HL-60 (cell line): ENCODE data around the gene SPATA13.
A peak's percentile ranks its signal among the peaks of the same experiment; 100 is the strongest.

Source experiments
- DNase-seq, 2 experiments: peaks; one replicate each; pipeline ENCODE4 v3.0.0-alpha.2; 2010 to 2020; ENCODE audit warnings: low read depth in 1 of 2, low spot score in 1 of 2
- H3K27ac ChIP-seq: fragments of 250-450 bp; sonication (Bioruptor Pico); replicated peaks from 2 replicates; pipeline ENCODE4 v1.5.1; 2020; ENCODE audit warnings: mild to moderate bottlenecking, moderate library complexity
- H3K27me3 ChIP-seq: fragments of 250-450 bp; sonication (Bioruptor Pico); 2 replicates; pipeline ENCODE4 v1.5.1; 2021; ENCODE audit warnings: mild to moderate bottlenecking, moderate library complexity; ENCODE audit not compliant: insufficient read depth, poor library complexity, severe bottlenecking
- H3K4me3 ChIP-seq: replicated peaks from 2 replicates; pipeline ENCODE4 v1.5.1; 2011; ENCODE audit warnings: mild to moderate bottlenecking, control low read depth, low read length; ENCODE audit not compliant: insufficient read depth
- GABPA ChIP-seq: IDR thresholded peaks from 2 replicates; pipeline ENCODE4 v1.6.1; 2012; ENCODE audit warnings: low read depth
- POLR2AphosphoS5 ChIP-seq: IDR thresholded peaks from 2 replicates; pipeline ENCODE4 v1.6.1; 2012; ENCODE audit warnings: low read depth
- SPI1 ChIP-seq: IDR thresholded peaks from 2 replicates; pipeline ENCODE4 v1.6.1; 2012; ENCODE audit warnings: low read depth, mild to moderate bottlenecking, borderline replicate concordance
- TF ChIP-seq, protein P1 (sequence below): IDR thresholded peaks from one replicate; pipeline ENCODE4 v1.5.1; 2011; ENCODE audit warnings: low read length, control low read depth, inconsistent platforms; ENCODE audit not compliant: insufficient read depth
- TF ChIP-seq, protein P2 (sequence below): IDR thresholded peaks from 2 replicates; pipeline ENCODE4 v1.6.1; 2012; ENCODE audit warnings: low read depth; ENCODE audit not compliant: insufficient replicate concordance

Gene SPATA13

DNA sequence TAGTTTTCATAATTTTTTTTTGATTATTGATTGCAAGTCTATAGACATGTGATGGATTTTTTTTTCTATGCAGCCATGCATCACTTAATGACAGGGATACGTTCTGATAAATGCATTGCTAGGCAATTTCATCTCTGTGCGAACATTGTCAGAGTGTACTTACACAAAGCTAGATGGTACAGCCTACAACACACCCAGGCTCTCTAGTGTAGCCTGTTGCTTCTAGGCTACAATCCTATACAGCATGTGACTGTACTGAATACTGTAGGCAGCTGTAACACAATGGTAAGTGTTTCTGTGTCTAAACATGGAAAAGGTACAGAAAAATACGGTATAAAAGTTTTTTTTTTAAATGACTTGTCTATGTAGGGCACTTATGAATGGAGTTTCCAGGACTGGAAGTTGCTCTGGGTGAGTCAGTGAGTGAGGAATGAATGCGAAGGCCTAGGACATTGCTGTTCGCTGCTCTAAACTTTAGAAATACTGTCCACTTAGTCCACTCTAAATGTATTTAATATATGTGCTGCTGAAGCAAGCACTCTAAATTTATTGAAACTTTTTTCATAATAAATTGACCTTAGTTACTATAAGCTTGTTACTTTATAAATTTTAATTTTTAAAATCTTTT lies 20.3 kb downstream of the SPATA13 start:
- Histone ChIP-seq H3K27me3 (no peaks in the 10 kb centered on the region), H3K4me3 (no peak overlapping the region), H3K27ac (no peak overlapping the region)
- TF ChIP-seq, protein P1, sequence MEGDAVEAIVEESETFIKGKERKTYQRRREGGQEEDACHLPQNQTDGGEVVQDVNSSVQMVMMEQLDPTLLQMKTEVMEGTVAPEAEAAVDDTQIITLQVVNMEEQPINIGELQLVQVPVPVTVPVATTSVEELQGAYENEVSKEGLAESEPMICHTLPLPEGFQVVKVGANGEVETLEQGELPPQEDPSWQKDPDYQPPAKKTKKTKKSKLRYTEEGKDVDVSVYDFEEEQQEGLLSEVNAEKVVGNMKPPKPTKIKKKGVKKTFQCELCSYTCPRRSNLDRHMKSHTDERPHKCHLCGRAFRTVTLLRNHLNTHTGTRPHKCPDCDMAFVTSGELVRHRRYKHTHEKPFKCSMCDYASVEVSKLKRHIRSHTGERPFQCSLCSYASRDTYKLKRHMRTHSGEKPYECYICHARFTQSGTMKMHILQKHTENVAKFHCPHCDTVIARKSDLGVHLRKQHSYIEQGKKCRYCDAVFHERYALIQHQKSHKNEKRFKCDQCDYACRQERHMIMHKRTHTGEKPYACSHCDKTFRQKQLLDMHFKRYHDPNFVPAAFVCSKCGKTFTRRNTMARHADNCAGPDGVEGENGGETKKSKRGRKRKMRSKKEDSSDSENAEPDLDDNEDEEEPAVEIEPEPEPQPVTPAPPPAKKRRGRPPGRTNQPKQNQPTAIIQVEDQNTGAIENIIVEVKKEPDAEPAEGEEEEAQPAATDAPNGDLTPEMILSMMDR, result no peak
- no peak for TF ChIP-seq POLR2AphosphoS5
- TF ChIP-seq, protein P2, sequence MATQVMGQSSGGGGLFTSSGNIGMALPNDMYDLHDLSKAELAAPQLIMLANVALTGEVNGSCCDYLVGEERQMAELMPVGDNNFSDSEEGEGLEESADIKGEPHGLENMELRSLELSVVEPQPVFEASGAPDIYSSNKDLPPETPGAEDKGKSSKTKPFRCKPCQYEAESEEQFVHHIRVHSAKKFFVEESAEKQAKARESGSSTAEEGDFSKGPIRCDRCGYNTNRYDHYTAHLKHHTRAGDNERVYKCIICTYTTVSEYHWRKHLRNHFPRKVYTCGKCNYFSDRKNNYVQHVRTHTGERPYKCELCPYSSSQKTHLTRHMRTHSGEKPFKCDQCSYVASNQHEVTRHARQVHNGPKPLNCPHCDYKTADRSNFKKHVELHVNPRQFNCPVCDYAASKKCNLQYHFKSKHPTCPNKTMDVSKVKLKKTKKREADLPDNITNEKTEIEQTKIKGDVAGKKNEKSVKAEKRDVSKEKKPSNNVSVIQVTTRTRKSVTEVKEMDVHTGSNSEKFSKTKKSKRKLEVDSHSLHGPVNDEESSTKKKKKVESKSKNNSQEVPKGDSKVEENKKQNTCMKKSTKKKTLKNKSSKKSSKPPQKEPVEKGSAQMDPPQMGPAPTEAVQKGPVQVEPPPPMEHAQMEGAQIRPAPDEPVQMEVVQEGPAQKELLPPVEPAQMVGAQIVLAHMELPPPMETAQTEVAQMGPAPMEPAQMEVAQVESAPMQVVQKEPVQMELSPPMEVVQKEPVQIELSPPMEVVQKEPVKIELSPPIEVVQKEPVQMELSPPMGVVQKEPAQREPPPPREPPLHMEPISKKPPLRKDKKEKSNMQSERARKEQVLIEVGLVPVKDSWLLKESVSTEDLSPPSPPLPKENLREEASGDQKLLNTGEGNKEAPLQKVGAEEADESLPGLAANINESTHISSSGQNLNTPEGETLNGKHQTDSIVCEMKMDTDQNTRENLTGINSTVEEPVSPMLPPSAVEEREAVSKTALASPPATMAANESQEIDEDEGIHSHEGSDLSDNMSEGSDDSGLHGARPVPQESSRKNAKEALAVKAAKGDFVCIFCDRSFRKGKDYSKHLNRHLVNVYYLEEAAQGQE, result no peak
- no peak for TF ChIP-seq GABPA
- TF ChIP-seq SPI1, result no peak
- no peak for DNase-seq

DNA sequence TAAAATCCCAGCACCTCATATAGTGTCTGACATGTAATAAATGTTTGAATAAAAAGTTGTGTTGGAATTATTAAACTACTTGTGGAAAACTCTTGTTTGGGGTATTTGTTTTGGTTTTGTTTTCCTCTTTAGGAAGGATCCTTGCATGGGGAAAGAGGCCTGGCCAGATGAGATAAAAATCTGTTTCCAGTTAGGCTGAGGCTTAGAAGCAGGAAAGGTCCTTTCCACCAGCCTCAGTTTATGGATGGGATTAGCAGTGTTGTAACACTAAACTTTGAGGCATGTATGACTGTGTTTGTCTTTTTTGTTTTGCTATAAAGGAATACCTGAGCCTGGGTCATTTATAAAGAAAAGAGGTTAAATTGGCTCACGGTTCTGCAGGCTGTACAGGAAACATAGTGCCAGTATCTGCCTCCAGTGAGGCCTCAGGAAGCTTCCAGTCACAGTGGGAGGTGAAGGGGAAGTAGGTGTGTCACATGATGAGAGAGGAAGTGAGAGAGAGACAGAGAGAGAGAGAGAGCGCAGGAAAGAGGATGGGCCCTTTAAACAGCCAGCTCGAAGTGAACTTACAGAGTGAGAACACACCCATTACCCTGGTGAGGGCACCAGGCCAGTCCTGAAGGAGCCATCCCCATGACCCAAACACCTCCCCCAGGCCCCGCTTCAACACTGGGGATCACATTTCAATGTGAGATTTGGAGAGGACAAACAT lies 21.6 kb downstream of the SPATA13 start:
- H3K4me3 ChIP-seq, result no peak overlapping the region
- DNase-seq, result peak; percentile 21 to 22
- H3K27ac ChIP-seq, result no peak overlapping the region
- H3K27me3 ChIP-seq, result no peaks in the 10 kb centered on the region
- TF ChIP-seq SPI1 (peak; percentile 44; the same call in 1 of the 2 replicates), POLR2AphosphoS5 (no peak), GABPA (no peak)
- TF ChIP-seq, protein P2, result no peak
- TF ChIP-seq, protein P1, result no peak

DNA sequence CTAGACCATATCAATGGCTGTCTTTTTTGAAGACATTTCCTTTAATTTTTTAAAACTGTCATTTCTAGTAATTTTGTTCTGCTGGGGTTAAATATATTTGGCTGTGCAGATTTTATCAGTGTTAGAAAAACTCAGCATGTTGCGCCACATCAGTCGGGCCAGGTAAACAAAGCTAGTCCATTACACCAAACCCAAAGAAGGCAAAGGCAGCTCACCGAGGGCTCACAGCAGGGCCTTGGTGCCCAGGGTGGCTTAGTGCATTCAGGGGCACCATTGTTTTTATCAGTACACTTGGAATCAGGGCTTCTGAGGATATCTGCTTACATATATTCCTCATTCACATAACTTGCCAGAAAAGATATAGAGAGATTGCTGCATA lies 22.2 kb downstream of the SPATA13 start:
- no peak overlapping the region for H3K27ac ChIP-seq
- H3K4me3 ChIP-seq, result no peak overlapping the region
- TF ChIP-seq SPI1 (no peak), POLR2AphosphoS5 (no peak), GABPA (no peak)
- TF ChIP-seq, protein P2, result no peak
- TF ChIP-seq, protein P1, result no peak
- H3K27me3 ChIP-seq, result no peaks in the 10 kb centered on the region
- no peak for DNase-seq
